ENCODE results near the gene CA6.
"Not testable (repeated sequence)": the region's sequence is repeated elsewhere in the genome, so short reads cannot be mapped to it uniquely, and the experiment has no call there.

The CA6 gene

DNA sequence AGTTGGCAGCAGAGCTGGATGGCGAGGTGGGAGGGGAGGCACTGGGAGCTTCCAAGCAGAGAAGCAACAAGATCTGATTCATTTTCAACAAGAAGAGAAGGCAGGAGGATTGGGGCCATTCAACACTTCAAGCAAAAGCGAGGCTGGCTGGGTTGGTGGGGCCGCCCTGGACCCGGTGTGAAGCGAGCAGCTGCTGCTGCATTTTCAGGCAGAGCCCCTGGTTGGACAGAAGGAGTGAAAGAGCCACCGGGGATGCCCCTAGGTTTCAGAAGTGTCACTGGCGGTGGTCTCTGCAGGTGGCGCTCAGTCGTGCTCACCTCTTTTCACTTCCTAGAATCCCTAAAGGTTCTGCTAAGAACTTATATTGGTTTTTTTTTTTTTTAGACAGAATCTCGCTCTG lies 62.6 kb downstream of the CA6 start:
- no peak for DNase-seq

DNA sequence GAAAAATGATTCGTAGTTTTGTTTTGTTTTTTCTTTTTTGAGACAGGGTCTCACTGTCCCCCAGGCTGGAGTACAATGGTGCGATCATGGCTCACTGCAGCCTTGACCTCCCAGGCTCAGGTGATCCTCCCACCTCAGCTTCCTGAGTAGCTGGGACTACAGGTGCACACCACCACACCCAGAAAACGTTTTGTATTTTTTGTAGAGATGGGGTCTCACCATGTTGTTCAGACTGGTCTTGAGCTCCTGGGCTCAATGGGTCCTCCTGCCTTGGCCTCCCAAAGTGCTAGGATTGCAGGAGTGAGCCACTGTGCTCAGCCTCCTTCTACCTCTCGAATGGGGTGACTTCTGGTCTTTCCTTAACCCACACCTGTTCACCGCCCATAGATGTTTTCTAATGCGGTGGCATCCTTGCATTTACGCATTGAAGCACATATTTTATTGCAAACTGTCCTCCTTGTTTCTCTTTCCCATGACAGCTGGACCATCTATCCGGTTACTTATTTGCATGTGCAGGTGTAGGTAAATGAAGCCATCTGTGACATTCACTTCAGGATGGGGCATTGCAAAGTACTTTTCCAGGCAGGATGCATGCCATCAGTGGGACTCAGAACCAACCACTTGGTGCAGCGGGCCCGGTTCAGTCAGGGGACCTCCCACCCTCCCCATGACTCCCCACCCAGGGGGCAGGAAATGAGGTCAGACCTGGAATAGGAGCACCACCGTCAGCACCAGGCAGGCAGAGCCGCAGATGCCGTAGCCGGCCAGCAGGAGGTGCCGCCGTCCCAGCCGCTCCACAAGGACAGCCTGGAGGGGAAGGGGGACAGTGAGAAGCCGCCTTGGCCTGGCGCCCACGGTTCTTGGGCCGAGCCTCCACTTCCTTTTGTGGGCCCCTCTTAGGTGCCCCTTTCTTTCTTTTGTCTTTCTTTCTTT lies 64.0 kb downstream of the CA6 start:
- no peak for DNase-seq

DNA sequence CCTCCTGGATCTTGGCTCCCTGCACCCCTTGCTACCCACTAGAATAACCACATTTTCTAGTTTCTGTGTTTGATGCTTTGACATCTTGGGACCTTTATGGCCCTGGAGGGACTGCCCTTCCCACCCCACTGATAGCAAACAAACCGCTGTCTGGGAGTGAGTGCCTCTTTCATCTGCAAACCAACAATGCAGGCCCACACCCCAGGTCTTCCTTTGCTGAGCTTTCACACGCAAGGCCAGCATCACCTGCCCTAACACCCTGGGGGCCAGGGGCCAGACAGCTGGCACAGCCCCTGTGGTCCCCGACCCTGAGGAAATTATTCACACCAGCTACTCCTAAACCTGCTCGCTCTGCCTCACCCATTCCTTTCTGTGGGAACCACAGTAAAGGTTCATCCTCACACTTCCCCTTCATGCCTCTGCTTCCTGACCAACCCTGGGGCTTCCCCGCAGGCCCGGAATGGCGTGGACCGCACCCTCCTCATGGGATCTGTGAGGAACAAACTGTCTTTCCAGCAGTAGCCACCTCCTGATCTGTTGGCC lies 65.2 kb downstream of the CA6 start:
- no peak for DNase-seq

DNA sequence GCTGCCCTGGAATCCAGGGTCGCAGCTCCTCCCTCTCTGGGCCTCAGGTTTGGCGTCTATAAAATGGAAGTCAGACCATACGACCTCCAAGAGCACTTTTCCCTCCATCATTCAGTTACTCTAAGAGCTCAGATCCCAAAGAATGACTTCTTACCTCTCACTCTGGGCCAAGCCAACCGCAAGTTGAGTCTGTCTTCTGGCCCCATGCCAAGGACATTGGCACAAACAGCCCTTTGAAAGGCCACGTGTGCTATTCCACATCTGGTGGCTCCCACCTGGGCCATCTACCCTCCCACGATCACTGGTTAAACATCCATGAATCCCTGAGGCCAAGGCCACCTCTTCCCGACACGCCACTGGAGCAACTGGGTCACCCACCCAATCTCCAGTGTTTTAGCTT lies 68.2 kb downstream of the CA6 start:
- no peak for DNase-seq

DNA sequence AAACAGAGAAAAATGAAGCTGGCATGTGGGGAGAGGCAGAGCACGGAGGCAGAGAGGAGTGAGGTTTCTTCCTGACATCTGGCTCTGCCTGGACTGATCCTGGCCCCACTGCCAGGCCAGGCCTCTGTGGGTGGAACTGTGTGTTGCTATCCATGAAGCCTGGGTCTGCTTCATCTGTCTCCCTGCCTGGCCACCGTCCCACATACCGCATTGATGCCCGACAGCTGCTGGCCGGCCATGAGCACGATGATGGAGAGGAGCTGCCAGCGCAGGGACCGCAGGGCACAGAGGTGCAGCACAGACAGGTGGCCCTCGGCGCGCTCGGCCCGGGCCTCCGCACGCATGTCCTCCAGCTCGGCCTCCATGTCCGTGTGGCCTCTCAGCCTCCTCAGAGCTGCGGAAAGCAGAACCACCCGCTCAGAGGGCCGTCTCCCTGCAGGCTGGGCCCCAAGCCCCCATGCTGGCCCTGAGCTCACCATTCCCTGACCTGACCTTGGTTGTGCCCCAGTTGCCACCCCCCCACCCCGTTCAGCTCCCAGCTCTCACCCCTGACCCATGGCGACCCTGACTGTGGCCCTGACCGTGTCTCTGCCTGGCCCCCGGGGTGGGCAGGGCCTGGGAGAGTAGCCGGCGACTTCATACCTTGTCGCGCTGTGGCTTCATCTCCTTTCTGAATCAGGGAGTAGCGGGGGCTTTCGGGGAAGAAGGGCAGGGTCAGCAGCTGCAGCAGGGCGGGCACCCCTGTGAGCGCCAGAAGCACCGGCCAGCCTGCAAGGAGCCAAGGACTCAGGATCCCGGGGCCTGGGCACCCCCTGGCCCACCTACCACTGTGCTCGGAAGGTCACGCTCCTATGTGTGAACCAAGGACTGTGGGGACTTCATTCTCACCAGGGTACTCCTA lies 69.1 kb downstream of the CA6 start:
- no peak for DNase-seq

DNA sequence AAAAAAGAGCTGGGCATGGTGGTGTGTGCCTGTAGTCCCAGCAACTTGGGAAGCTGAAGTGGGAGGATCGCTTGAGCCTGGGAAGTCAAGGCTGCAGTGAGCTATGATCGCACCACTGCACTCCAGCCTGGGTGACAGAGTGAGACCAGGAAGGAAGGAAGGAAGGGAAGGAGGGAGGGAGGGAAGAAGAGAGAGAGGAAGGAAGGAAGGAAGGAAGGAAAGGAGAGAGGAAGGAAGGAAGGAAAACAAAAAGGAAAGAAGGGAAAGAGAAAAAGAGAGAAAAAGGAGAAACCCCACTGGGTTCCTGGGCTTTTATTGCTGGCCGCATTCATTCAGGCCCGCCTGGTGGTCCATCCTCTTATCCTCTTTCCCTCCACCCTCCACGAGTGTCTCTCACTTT lies 70.8 kb downstream of the CA6 start:
- no peak for DNase-seq

- DNase-seq = no peak
Measured at GRCh38 chr1:9018333-9018732, 72.7 kb downstream of the CA6 start.

DNA sequence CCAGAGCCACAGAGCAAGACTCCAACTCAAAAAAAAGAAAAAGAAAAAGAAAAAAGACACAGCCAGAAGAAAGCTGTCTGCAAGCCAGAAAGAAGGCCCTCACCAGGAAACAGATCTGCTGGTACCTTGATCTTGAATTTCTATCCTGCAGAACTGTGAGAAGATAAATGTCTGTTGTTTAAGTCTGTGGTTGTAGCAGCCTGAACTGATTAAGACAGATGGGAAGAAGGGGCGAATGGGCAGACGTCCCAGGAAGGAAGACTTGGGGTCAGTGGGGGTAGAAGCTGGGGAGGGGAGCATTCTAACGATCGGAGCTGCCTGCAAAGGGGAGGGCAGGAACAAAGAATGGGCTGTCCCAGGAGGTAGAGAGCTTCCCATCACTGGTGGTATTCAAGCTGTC lies 74.2 kb downstream of the CA6 start:
- no peak for DNase-seq

DNA sequence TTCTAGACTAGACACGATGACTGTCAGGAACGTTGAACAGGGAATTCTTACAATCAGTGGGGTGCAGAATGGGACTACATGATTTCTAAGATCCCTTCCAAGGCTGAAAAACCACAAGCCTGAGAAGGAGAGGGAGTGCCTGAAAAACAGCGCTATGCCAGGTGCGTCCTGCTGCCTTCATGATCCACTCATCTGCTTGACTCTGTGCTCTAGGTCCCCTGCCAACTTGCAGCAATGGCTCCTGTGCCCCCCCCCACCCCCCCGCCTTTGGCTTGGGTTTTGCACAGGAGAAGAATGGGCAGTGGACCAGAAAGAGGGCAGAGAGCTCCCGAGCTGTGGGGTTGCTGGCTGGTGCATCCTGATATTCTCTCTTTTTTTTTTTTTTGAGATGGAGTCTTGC lies 74.6 kb downstream of the CA6 start:
- DNase-seq = no peak

- DNase-seq = not testable (repeated sequence)
Measured at GRCh38 chr1:9022026-9022738, 76.5 kb downstream of the CA6 start.

- no peak for DNase-seq
Measured at GRCh38 chr1:9022773-9023172, 77.1 kb downstream of the CA6 start.

Measured in NCI-H524 treated with DMSO at 0.1 percent for 48 hours (cell line).